Measurements from ENCODE around the gene SREBF1. TPM values are rescaled to one million over a fixed set of nuclear protein-coding genes. Genes with fewer than 3 reads are reported as not detected.

SREBF1 gene
- total RNA-seq, 4 donors from 2014 or later: 17.0 to 255 (median 18.9) TPM

- TF ChIP-seq, protein P1, sequence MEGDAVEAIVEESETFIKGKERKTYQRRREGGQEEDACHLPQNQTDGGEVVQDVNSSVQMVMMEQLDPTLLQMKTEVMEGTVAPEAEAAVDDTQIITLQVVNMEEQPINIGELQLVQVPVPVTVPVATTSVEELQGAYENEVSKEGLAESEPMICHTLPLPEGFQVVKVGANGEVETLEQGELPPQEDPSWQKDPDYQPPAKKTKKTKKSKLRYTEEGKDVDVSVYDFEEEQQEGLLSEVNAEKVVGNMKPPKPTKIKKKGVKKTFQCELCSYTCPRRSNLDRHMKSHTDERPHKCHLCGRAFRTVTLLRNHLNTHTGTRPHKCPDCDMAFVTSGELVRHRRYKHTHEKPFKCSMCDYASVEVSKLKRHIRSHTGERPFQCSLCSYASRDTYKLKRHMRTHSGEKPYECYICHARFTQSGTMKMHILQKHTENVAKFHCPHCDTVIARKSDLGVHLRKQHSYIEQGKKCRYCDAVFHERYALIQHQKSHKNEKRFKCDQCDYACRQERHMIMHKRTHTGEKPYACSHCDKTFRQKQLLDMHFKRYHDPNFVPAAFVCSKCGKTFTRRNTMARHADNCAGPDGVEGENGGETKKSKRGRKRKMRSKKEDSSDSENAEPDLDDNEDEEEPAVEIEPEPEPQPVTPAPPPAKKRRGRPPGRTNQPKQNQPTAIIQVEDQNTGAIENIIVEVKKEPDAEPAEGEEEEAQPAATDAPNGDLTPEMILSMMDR (IDR thresholded peaks at IDR 0.05; ENCODE audit: low read depth): no peak
These were observed 1.5 kb upstream of the SREBF1 start for GRCh38 chr17:17837966-17838962.

DNA sequence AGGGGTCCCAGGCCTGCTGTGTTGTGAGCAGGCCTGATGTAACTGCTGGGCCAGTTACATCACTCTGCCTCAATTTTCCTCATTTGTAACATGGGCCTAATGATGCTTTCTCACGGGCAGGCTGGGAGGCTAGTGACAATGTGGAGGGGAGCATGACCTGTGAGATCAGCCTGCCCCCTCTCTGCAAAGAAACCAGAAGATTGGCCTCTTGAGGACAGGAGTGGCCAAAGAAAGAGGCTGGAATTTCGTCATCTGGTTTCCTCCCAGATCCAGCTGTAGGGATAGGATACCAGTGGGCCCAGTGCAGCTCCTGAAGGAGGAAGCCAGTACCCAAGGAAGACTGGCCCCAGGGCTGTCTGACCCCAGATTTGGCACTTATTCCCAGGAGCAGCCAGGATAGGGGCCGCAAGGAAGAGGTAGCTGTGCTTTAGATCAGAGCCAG is 615 bp upstream of the SREBF1 start:
- TF ChIP-seq, protein P1 (IDR thresholded peaks at IDR 0.05; ENCODE audit: low read depth): no peak

DNA sequence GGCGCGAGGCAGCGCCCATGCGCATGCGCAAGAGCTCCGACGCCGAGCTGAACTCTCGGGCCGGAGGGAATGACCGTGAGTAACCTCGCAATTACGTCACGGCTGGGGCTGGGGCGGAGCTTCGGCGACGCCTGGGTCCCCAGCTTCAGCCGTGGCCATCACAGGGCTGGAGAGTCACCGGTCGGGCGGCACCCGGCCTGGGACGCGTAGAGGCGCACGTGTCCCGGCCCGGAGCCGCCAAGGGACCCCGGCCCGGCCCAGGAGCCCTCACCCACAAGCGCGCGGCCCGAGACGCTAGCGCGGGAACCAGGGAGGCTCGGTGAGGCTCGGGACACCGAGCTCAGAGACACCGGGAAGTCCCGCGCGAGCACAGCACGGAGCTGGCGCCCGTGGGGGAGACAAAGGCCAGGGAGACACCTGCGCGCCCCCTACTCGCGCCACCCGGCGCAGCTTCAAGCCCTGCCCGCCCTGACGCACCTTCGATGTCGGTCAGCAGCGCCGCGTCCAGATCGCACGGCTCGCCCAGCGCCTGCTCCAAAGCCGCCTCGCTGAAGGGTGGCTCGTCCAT is 452 bp downstream of the SREBF1 start:
- TF ChIP-seq, protein P1 (IDR thresholded peaks at IDR 0.05; ENCODE audit: low read depth): no peak

DNA sequence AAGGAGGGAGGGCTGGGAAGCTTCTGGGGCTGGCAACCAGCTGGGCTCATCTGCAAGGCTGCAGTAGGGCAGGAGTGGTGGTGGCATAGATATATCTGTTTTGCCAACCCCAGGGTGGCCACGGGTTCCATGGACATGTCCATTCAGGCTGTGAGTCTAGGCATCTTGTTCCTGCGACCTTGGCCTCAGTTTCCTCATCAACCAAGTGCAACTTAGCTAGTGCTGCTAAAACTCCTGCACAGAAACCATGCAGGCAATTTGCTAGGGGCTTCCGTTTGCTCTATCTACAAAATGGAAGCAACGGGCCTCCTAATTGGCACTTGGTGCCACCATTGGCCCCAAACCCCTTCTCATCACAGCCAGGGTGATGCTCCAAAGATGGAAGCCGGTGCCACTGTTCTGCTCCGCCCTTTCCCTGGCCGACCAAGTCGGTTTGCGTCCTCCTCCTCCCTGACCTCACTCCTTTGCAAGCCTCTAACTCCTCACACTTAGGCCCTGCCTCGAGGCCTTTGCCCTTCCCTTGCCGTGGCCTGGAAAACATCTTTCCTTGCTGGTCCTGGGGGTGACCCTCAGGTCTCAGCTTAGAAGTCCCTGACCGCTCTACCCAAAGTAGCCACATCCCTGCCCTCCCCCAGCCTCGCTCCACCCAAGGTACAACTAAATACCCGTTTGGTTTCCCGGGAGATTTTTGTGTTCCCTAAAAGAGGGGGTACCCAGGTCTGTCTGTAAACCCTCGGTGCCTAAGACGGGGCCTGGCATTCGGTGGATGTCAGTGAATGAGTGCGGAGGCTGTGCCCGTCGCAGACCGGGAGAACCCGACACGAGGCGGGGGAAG is 1.2 kb downstream of the SREBF1 start:
- TF ChIP-seq, protein P1 (IDR thresholded peaks at IDR 0.05; ENCODE audit: low read depth): no peak

- TF ChIP-seq, protein P1 (IDR thresholded peaks at IDR 0.05; ENCODE audit: low read depth): no peak
These were observed 1.8 kb downstream of the SREBF1 start for GRCh38 chr17:17834974-17835373.

DNA sequence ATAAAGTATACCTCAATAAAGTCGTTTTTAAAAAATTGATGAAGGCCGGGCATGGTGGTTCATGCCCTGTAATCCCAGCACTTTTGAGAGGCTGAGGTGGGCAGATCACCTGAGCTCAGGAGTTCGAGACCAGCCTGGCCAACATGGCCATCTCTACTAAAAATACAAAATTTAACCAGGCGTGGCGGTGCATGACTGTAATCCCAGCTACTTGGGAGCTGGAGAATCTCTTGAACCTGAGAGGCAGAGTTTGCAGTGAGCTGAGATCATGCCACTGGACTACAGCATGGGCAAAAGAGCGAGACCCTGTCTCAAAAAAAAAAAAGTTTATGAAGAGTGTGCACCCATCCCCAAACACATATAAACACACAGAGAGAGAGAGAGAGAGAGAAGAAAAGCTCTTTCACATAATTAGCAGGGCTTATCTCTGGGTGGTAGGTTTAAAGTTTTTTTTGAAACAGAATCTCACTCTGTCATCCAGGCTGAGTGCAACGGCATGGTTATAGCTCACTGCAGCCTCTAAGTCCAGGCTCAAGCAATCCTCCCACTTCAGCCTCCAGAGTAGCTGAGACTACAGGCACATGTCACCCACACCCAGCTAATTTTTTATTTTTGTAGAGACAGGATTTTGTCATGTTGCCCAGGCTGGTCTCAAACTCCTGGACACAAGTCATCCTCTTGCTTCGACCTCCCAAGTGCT is 3.0 kb downstream of the SREBF1 start:
- TF ChIP-seq, protein P1 (IDR thresholded peaks at IDR 0.05; ENCODE audit: low read depth): no peak

Measured in subcutaneous adipose tissue (tissue), 4 donors.